OCI-LY3 (cell line): Measurements from ENCODE around the gene EIF4G3.

ENCODE experiments used
- H2AFZ ChIP-seq: fragments of 200-600, 300-600 bp; shearing (Covaris generic); 2 replicates; pipeline ENCODE4 v1.6.0; 2014; ENCODE audit warnings: antibody characterized with exemption, low read depth, low read length
- H3K27ac ChIP-seq: fragments of 200-600, 300-600 bp; sonication (generic); 2 replicates; pipeline ENCODE4 v1.5.1; 2014; ENCODE audit warnings: mild to moderate bottlenecking, low read length, moderate library complexity, mixed read lengths
- H3K27me3 ChIP-seq: fragments of 200-600, 300-600 bp; sonication (generic); 2 replicates; pipeline ENCODE4 v1.6.1; 2014; ENCODE audit warnings: low read depth, low read length, mixed read lengths
- H3K36me3 ChIP-seq: fragments of 200-600, 300-600 bp; sonication (generic); replicated peaks from 2 replicates; pipeline ENCODE3; 2014; ENCODE audit warnings: low read depth, low read length, mixed read lengths
- H3K4me1 ChIP-seq: fragments of 300-600, 200-600 bp; sonication (generic); 2 replicates; pipeline ENCODE4 v1.6.1; 2014; ENCODE audit warnings: low read length, mixed read lengths
- H3K4me2 ChIP-seq: fragments of 200-600, 300-600 bp; sonication (generic); 2 replicates; pipeline ENCODE4 v1.6.1; 2014; ENCODE audit warnings: low read length, mixed read lengths
- H3K4me3 ChIP-seq: fragments of 300-600, 200-600 bp; sonication (generic); 2 replicates; pipeline ENCODE4 v1.5.1; 2014; ENCODE audit warnings: antibody characterized with exemption, mild to moderate bottlenecking, low read length, moderate library complexity
- H3K79me2 ChIP-seq: fragments of 300-600, 200-600 bp; shearing (Covaris generic); 2 replicates; pipeline ENCODE4 v1.6.1; 2014; ENCODE audit warnings: mild to moderate bottlenecking, low read length, mixed read lengths
- H3K9ac ChIP-seq: fragments of 300-600, 200-600 bp; shearing (Covaris generic); 2 replicates; pipeline ENCODE4 v1.6.0; 2014; ENCODE audit warnings: mild to moderate bottlenecking, low read length, moderate library complexity
- H3K9me3 ChIP-seq: fragments of 200-600, 300-600 bp; shearing (Covaris generic); 2 replicates; pipeline ENCODE4 v1.6.1; 2014; ENCODE audit warnings: low read length, mixed read lengths; ENCODE audit not compliant: insufficient read depth
- H4K20me1 ChIP-seq: fragments of 200-600, 300-600 bp; sonication (generic); 2 replicates; pipeline ENCODE4 v1.6.1; 2016; ENCODE audit warnings: low read length, mixed read lengths; ENCODE audit not compliant: insufficient read depth
- CTCF ChIP-seq: fragments of 200-600, 300-600 bp; sonication (generic); IDR thresholded peaks from 2 replicates; pipeline ENCODE4 v1.5.1; 2014; ENCODE audit warnings: antibody characterized with exemption, low read length, low read depth
- EZH2phosphoT487 ChIP-seq: fragments of 200-600 bp; shearing (Covaris generic); IDR thresholded peaks from 2 replicates; pipeline ENCODE4 v1.6.1; 2018; ENCODE audit warnings: antibody characterized with exemption, mixed run types, low read depth

EIF4G3 gene

GRCh38 chr1:21069549-21069948 lies 107.1 kb downstream of the EIF4G3 start:
- Histone ChIP-seq H3K79me2 (no peaks in the 10 kb centered on the region), H3K27ac (no peak overlapping the region)

GRCh38 chr1:21068937-21069336 lies 107.8 kb downstream of the EIF4G3 start:
- Histone ChIP-seq H3K4me3 (no peak overlapping the region), H3K79me2 (no peaks in the 10 kb centered on the region), H4K20me1 (no peaks in the 10 kb centered on the region; the same call in 1 of the 2 replicates), H2AFZ (no peak overlapping the region), H3K27ac (no peak overlapping the region), H3K27me3 (no peaks in the 10 kb centered on the region), H3K9ac (no peak overlapping the region), H3K4me2 (no peak overlapping the region), H3K9me3 (no peaks in the 10 kb centered on the region), H3K4me1 (peaks cover 13% of the 10 kb centered on the region), H3K36me3 (no peaks in the 10 kb centered on the region)
- TF ChIP-seq CTCF (no peak), EZH2phosphoT487 (no peak)

More at GRCh38 chr1:21069549-21069948, 107.1 kb downstream of the EIF4G3 start:
- Histone ChIP-seq H2AFZ (no peak overlapping the region), H3K27me3 (no peaks in the 10 kb centered on the region), H3K9ac (no peak overlapping the region), H4K20me1 (no peaks in the 10 kb centered on the region; the same call in 1 of the 2 replicates), H3K4me3 (no peak overlapping the region), H3K36me3 (no peaks in the 10 kb centered on the region), H3K4me2 (no peak overlapping the region), H3K4me1 (peaks cover 13% of the 10 kb centered on the region), H3K9me3 (no peaks in the 10 kb centered on the region)
- TF ChIP-seq EZH2phosphoT487 (no peak), CTCF (no peak)

- no peak overlapping the region for H2AFZ ChIP-seq
- no peaks in the 10 kb centered on the region for H3K27me3 ChIP-seq
- H3K4me3 ChIP-seq, result no peak overlapping the region
- no peaks in the 10 kb centered on the region for H3K9me3 ChIP-seq
- H3K4me1 ChIP-seq, result peaks cover 13% of the 10 kb centered on the region
- H3K79me2 ChIP-seq, result no peaks in the 10 kb centered on the region
- no peak overlapping the region for H3K4me2 ChIP-seq
- TF ChIP-seq CTCF (no peak), EZH2phosphoT487 (no peak)
- H4K20me1 ChIP-seq, result no peaks in the 10 kb centered on the region; the same call in 1 of the 2 replicates
- H3K27ac ChIP-seq, result no peak overlapping the region
- no peaks in the 10 kb centered on the region for H3K36me3 ChIP-seq
- no peak overlapping the region for H3K9ac ChIP-seq
Measured at GRCh38 chr1:21067551-21068227, 109.0 kb downstream of the EIF4G3 start.

- H3K9me3 ChIP-seq, result no peaks in the 10 kb centered on the region
- no peaks in the 10 kb centered on the region for H3K36me3 ChIP-seq
- H3K4me1 ChIP-seq, result peaks cover 13% of the 10 kb centered on the region
- H3K4me2 ChIP-seq, result no peak overlapping the region
- no peaks in the 10 kb centered on the region for H3K27me3 ChIP-seq
- no peaks in the 10 kb centered on the region for H3K79me2 ChIP-seq
- no peak for TF ChIP-seq EZH2phosphoT487
- no peak for TF ChIP-seq CTCF
- H4K20me1 ChIP-seq, result no peaks in the 10 kb centered on the region; the same call in 1 of the 2 replicates
- no peak overlapping the region for H3K4me3 ChIP-seq
- H3K9ac ChIP-seq, result no peak overlapping the region
- H3K27ac ChIP-seq, result no peak overlapping the region
- no peak overlapping the region for H2AFZ ChIP-seq
Measured at GRCh38 chr1:21066356-21067012, 110.2 kb downstream of the EIF4G3 start.
